CD4-positive, alpha-beta memory T cell (primary cell): ENCODE results near the gene DMKN. TPM values are rescaled to one million over a fixed set of nuclear protein-coding genes. Genes with fewer than 3 reads are reported as not detected.

Source experiments
- CTCF ChIA-PET: fragments of 350-600 bp; sonication (Branson Sonifier 250); formaldehyde crosslinking; loops from one replicate; lab custom pipeline; 2021; ENCODE audit warnings: inconsistent platforms; ENCODE audit not compliant: partially characterized antibody; lab: Charles Lee
- POLR2A ChIA-PET: fragments of 350-600 bp; sonication (Branson Sonifier 250); formaldehyde crosslinking; loops from one replicate; lab custom pipeline; 2021; ENCODE audit not compliant: partially characterized antibody; lab: Charles Lee
- DNase-seq, 5 donors: peaks; one replicate each; pipeline versions ENCODE4 v3.0.0 to v3.0.0-alpha.2; 2020 to 2022; ENCODE audit warnings: mixed read lengths in 1 of 5
- H3K27ac ChIP-seq: one replicate; pipeline ENCODE4 v1.7.0; 2013; ENCODE audit warnings: low read depth, low read length
- H3K27me3 ChIP-seq: 2 replicates; pipeline ENCODE4 v1.7.0; 2013; ENCODE audit warnings: mild to moderate bottlenecking, low read length, moderate library complexity; ENCODE audit not compliant: insufficient read depth
- H3K36me3 ChIP-seq: 2 replicates; pipeline ENCODE4 v1.7.0; 2013; ENCODE audit warnings: mild to moderate bottlenecking, low read length, moderate library complexity; ENCODE audit not compliant: insufficient read depth
- H3K4me1 ChIP-seq: 2 replicates; pipeline ENCODE4 v1.7.0; 2013; ENCODE audit warnings: mild to moderate bottlenecking, low read length, moderate library complexity; ENCODE audit not compliant: insufficient read depth
- H3K4me3 ChIP-seq, 2 donors: one replicate each; pipeline ENCODE4 v1.7.0; 2013; ENCODE audit warnings: low read length in 2 of 2, mild to moderate bottlenecking in 1 of 2
- H3K9me3 ChIP-seq, 2 donors: one replicate each; pipeline ENCODE4 v1.7.0; 2013; ENCODE audit warnings: low read length in 2 of 2, control low read depth in 1 of 2; ENCODE audit not compliant: control insufficient read depth in 1 of 2
- H3K27ac Mint-ChIP-seq, 7 donors: one replicate each; pipeline ENCODE4 v1.8.0; 2020 to 2021; ENCODE audit warnings: mixed read lengths in 7 of 7, mild to moderate bottlenecking in 6 of 7, inconsistent platforms in 3 of 7, moderate library complexity in 3 of 7
- H3K27me3 Mint-ChIP-seq, 2 donors: one replicate each; pipeline ENCODE4 v1.8.0; 2020 to 2021; ENCODE audit warnings: mixed read lengths in 2 of 2
- H3K36me3 Mint-ChIP-seq, 2 donors: one replicate each; pipeline ENCODE4 v1.8.0; 2020 to 2021; ENCODE audit warnings: mixed read lengths in 2 of 2, inconsistent platforms in 1 of 2, mild to moderate bottlenecking in 1 of 2
- H3K4me1 Mint-ChIP-seq, 4 donors: one replicate each; pipeline ENCODE4 v1.8.0; 2020 to 2021; ENCODE audit warnings: mixed read lengths in 4 of 4, mild to moderate bottlenecking in 1 of 4
- H3K4me3 Mint-ChIP-seq, 8 donors: one replicate each; pipeline ENCODE4 v1.8.0; 2020 to 2021; ENCODE audit warnings: mixed read lengths in 8 of 8, mild to moderate bottlenecking in 7 of 8, moderate library complexity in 6 of 8, inconsistent platforms in 3 of 8
- H3K9me3 Mint-ChIP-seq, 8 donors: one replicate each; pipeline ENCODE4 v1.8.0; 2020 to 2021; ENCODE audit warnings: mixed read lengths in 8 of 8, mild to moderate bottlenecking in 5 of 8, inconsistent platforms in 3 of 8, moderate library complexity in 1 of 8
- intact Hi-C: fragments of 100-400 bp; cut with micrococcal nuclease; formaldehyde crosslinking; loops from one replicate; pipeline ENCODE4 v1.15.1; 2023
- polyA plus RNA-seq, 2 donors: library from polyadenylated mRNA; unstranded; fragments of 300-500 nt; fragmentation: Illumina TruSeq; gene quantifications; one replicate each; pipeline ENCODE4 v1.2.3, GENCODE V29; 2021
- total RNA-seq, 2 experiments: library from RNA; stranded (reverse); gene quantifications; one replicate each; pipeline ENCODE4 v1.2.3, GENCODE V29; 2021

Gene DMKN
- total and polyA plus RNA-seq, 4 experiments from 2014 or later = 0.89 to 1.4 (median 0.97) TPM; not detected in 1

GRCh38 chr19:35495107-35496064 is 18.1 kb downstream of the DMKN start:
- ChIA-PET CTCF (interaction anchor here (0.5 to 5.0 kb wide), 41 partner anchors 8 to 869 kb away, joined by 3 to 69 read pairs (median 4); partner anchors contain the start of genes FFAR1 and FXYD7), POLR2A (interaction anchor here (0.6 to 1.5 kb wide), 5 partner anchors 14 to 312 kb away, joined by 3 to 7 read pairs (median 3); no protein-coding TSS in a partner anchor)
- Mint-ChIP-seq H3K36me3 (no peaks in the 10 kb centered on the region), H3K27ac (peak overlapping the region in 3 of 7 donors; percentile 30 to 48 (median 36)), H3K27me3 (peaks cover 9 to 15% of the 10 kb centered on the region in 2 donors), H3K4me1 (peaks cover 0 to 9% (median 6%) of the 10 kb centered on the region in 4 donors), H3K9me3 (no peaks in the 10 kb centered on the region), H3K4me3 (peak overlapping the region in 3 of 8 donors; percentile 38 to 51 (median 39))
- Histone ChIP-seq H3K4me3 (no peak overlapping the region), H3K27ac (no peak overlapping the region), H3K4me1 (peaks cover 7% of the 10 kb centered on the region), H3K36me3 (no peaks in the 10 kb centered on the region), H3K27me3 (no peaks in the 10 kb centered on the region), H3K9me3 (no peaks in the 10 kb centered on the region)
- intact Hi-C loops = loop anchor here (1.0 kb wide), 5 partner anchors 15 to 428 kb away; no protein-coding TSS in a partner anchor
- DNase-seq = peak; percentile 59 to 70 (median 63)

GRCh38 chr19:35493971-35494370 is 19.5 kb downstream of the DMKN start:
- Mint-ChIP-seq H3K27ac (no peak overlapping the region), H3K9me3 (no peaks in the 10 kb centered on the region), H3K36me3 (no peaks in the 10 kb centered on the region), H3K4me1 (peaks cover 0 to 9% (median 6%) of the 10 kb centered on the region in 4 donors), H3K27me3 (peaks cover 11 to 18% of the 10 kb centered on the region in 2 donors), H3K4me3 (no peak overlapping the region)
- Histone ChIP-seq H3K36me3 (no peaks in the 10 kb centered on the region), H3K27me3 (no peaks in the 10 kb centered on the region), H3K27ac (no peak overlapping the region), H3K4me3 (no peak overlapping the region), H3K4me1 (peaks cover 7% of the 10 kb centered on the region), H3K9me3 (no peaks in the 10 kb centered on the region)
- intact Hi-C loops = no loop called here
- CTCF ChIA-PET = interaction anchor here (0.9 to 5.0 kb wide), 3 partner anchors 25 to 427 kb away, joined by 3 to 69 read pairs (median 3); no protein-coding TSS in a partner anchor
- no peak for DNase-seq
- POLR2A ChIA-PET = no interaction called here

- no peaks in the 10 kb centered on the region for H3K36me3 Mint-ChIP-seq
- H3K36me3 ChIP-seq = no peaks in the 10 kb centered on the region
- H3K27me3 ChIP-seq = no peaks in the 10 kb centered on the region
- no peaks in the 10 kb centered on the region for H3K9me3 Mint-ChIP-seq
- H3K9me3 ChIP-seq = no peaks in the 10 kb centered on the region
- H3K4me3 ChIP-seq = no peak overlapping the region
- H3K4me1 ChIP-seq = peaks cover 7% of the 10 kb centered on the region
- ChIA-PET CTCF (interaction anchor here (0.5 to 1.6 kb wide), 4 partner anchors 18 to 149 kb away, joined by 3 to 7 read pairs (median 4); no protein-coding TSS in a partner anchor), POLR2A (no interaction called here)
- peaks cover 0 to 9% (median 6%) of the 10 kb centered on the region in 4 donors for H3K4me1 Mint-ChIP-seq
- H3K27ac ChIP-seq = no peak overlapping the region
- peaks cover 11 to 21% of the 10 kb centered on the region in 2 donors for H3K27me3 Mint-ChIP-seq
- H3K27ac Mint-ChIP-seq = no peak overlapping the region
- intact Hi-C loops = no loop called here
- H3K4me3 Mint-ChIP-seq = no peak overlapping the region
- DNase-seq = no peak
These were observed 21.6 kb downstream of the DMKN start for GRCh38 chr19:35491836-35492360.

DNA sequence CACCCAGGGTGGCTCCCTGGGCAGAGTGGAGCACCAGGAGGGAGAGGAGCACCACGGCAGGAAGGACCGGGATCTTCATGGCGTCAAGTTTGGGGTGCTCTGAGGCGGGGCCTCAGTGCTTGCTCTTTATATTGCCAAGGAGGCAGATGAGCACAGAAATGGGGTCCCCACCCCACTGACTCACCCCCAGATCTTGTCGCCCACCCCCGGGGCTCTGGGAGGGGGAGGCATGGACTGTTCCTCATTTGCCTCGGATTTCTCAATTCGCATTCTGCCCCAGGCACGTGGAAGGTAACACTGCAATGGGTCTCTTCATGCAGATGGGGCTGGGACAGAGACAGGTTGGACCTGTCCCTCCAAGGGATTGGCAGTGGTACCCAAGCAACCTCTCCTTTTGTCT is 23.1 kb downstream of the DMKN start, which contains the start of gene KRTDAP:
Gene KRTDAP, minus strand, starts transcription at position 101 of the 400 bp plus-strand sequence. Its CDS starts 22 bp downstream, at position 79.
- Histone ChIP-seq H3K4me1 (peaks cover 4% of the 10 kb centered on the region), H3K27ac (no peak within 1 kb of the TSS), H3K36me3 (no peaks in the 10 kb centered on the region), H3K4me3 (no peak within 1 kb of the TSS), H3K9me3 (no peaks in the 10 kb centered on the region), H3K27me3 (no peaks in the 10 kb centered on the region)
- Mint-ChIP-seq H3K36me3 (no peaks in the 10 kb centered on the region), H3K9me3 (no peaks in the 10 kb centered on the region), H3K4me1 (peaks cover 0 to 6% (median 4%) of the 10 kb centered on the region in 4 donors), H3K27me3 (peaks cover 13 to 21% of the 10 kb centered on the region in 2 donors), H3K27ac (peak within 1 kb of the TSS in 1 of 7 donors; percentile 18), H3K4me3 (no peak within 1 kb of the TSS)
- intact Hi-C loops = no loop called here
- CTCF ChIA-PET = interaction anchor here (1.6 to 2.8 kb wide), 2 partner anchors 137 kb away, joined by 7 to 12 read pairs; no protein-coding TSS in a partner anchor
- POLR2A ChIA-PET = no interaction called here
- no peak for DNase-seq

GRCh38 chr19:35488677-35489076 is 24.8 kb downstream of the DMKN start:
- H3K27me3 Mint-ChIP-seq = peaks cover 11 to 15% of the 10 kb centered on the region in 2 donors

GRCh38 chr19:35487656-35488182 is 25.7 kb downstream of the DMKN start:
- POLR2A ChIA-PET = no interaction called here
- no peaks in the 10 kb centered on the region for H3K9me3 Mint-ChIP-seq
- no peak overlapping the region for H3K4me3 ChIP-seq
- H3K36me3 ChIP-seq = no peaks in the 10 kb centered on the region
- intact Hi-C loops = no loop called here
- no peaks in the 10 kb centered on the region for H3K4me1 ChIP-seq
- peaks cover 0 to 1% (median 0%) of the 10 kb centered on the region in 4 donors for H3K4me1 Mint-ChIP-seq
- H3K27me3 Mint-ChIP-seq = peaks cover 13% of the 10 kb centered on the region in 2 donors
- no peak overlapping the region for H3K27ac ChIP-seq
- H3K36me3 Mint-ChIP-seq = no peaks in the 10 kb centered on the region
- no peak overlapping the region for H3K27ac Mint-ChIP-seq
- no peak overlapping the region for H3K4me3 Mint-ChIP-seq
- CTCF ChIA-PET = interaction anchor here (0.6 to 2.8 kb wide), 5 partner anchors 7 to 135 kb away, joined by 3 to 16 read pairs (median 4); no protein-coding TSS in a partner anchor
- H3K27me3 ChIP-seq = no peaks in the 10 kb centered on the region
- DNase-seq = no peak
- H3K9me3 ChIP-seq = no peaks in the 10 kb centered on the region

More at GRCh38 chr19:35488677-35489076, 24.8 kb downstream of the DMKN start:
- no peaks in the 10 kb centered on the region for H3K9me3 ChIP-seq
- POLR2A ChIA-PET = no interaction called here
- no peaks in the 10 kb centered on the region for H3K4me1 ChIP-seq
- no peaks in the 10 kb centered on the region for H3K27me3 ChIP-seq
- Mint-ChIP-seq H3K36me3 (no peaks in the 10 kb centered on the region), H3K27ac (no peak overlapping the region), H3K9me3 (no peaks in the 10 kb centered on the region), H3K4me1 (peaks cover 0 to 1% (median 0%) of the 10 kb centered on the region in 4 donors), H3K4me3 (no peak overlapping the region)
- DNase-seq = no peak
- H3K27ac ChIP-seq = no peak overlapping the region
- CTCF ChIA-PET = interaction anchor here (1.4 to 2.8 kb wide), 2 partner anchors 22 to 136 kb away, joined by 3 to 12 read pairs; no protein-coding TSS in a partner anchor
- no peaks in the 10 kb centered on the region for H3K36me3 ChIP-seq
- intact Hi-C loops = no loop called here
- no peak overlapping the region for H3K4me3 ChIP-seq
